ENCODE measurements around the gene PRIM1. TPM values are rescaled to one million over a fixed set of nuclear protein-coding genes. Genes with fewer than 3 reads are reported as not detected.

Gene PRIM1
- total RNA-seq, 1 experiment from 2014 or later: 50.7 TPM

DNA sequence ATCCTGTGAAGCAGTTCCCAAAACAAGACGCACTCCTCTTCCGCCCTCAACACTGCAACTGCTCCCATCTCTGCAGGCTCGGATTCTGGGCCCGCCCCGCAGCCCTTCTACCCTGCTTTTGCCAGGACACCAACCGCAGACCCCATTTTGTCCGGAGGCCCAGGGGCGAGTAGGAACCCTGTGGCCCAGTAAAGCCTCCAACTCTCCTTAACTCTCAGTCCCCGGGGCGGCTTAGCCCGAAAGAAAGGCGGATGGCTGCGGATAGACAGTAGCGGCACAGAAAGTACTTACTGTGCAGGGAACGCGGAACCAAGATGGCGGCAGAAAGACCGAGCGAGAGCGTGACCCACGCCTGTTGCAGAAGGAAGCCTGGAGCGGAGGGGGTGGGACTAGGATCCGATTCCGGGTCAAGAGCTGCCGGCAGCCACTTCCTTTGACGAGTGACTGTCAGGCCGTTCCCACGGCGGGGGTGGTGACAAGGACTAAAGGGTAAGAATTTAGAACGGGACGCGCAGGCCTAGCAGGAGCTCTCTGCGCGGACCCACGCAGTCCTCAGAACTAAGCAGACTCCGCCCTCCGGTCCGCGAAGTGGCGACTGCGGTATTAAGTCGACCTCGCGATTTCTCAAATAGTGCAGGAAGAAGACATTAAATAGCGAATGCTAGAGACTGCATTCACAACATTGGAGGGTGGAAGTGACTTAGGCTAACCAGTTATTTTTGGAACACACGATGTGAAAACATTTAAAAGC, 27.0 kb downstream of the PRIM1 start, which contains the start of gene NACA:
TSS of gene NACA (minus strand) at position 328 of the 751 bp plus-strand sequence. CDS start 778 bp downstream, outside the sequence.
- Histone ChIP-seq H2BK12ac (ENCODE audit: insufficient read length, low read depth, low read length) (no peak within 1 kb of the TSS), H3K9ac (ENCODE audit: extremely low read depth, insufficient read length, low read length) (peak within 1 kb of the TSS; percentile 93), H2AK5ac (ENCODE audit: insufficient read length, low read length) (peak within 1 kb of the TSS; percentile 10), H3K4me1 (ENCODE audit: insufficient read depth, low read length) (peaks cover 10% of the 10 kb centered on the region), H3K79me1 (ENCODE audit: insufficient read depth, low read depth, low read length, poor library complexity, severe bottlenecking) (peaks cover 11% of the 10 kb centered on the region), H3K23me2 (ENCODE audit: insufficient read length, low read depth, low read length, poor library complexity, severe bottlenecking) (peaks cover 10% of the 10 kb centered on the region), H3K23ac (ENCODE audit: insufficient read length, low read depth, low read length) (no peak within 1 kb of the TSS), H3K27ac (ENCODE audit: insufficient read length, low read depth, low read length) (peak within 1 kb of the TSS; percentile 50), H2BK20ac (ENCODE audit: low read depth, low read length, poor library complexity, severe bottlenecking) (no peak within 1 kb of the TSS), H2BK15ac (ENCODE audit: low read depth, low read length) (no peak within 1 kb of the TSS), H3K18ac (ENCODE audit: insufficient read length, low read depth, low read length) (peak within 1 kb of the TSS; percentile 81), H3K56ac (ENCODE audit: insufficient read length, low read depth, low read length) (peak within 1 kb of the TSS; percentile 25), H3K9me3 (ENCODE audit: control insufficient read depth, low read depth, low read length) (no peaks in the 10 kb centered on the region), H2BK5ac (ENCODE audit: insufficient read length, low read length) (peak within 1 kb of the TSS; percentile 62), H3K4ac (ENCODE audit: low read depth, low read length) (peak within 1 kb of the TSS; percentile 0; the same call in 1 of the 2 replicates), H4K8ac (replicated peaks; ENCODE audit: insufficient read length, low read depth, low read length) (peak within 1 kb of the TSS; percentile 18), H2AFZ (ENCODE audit: low read length) (no peak within 1 kb of the TSS), H3K27me3 (ENCODE audit: insufficient read depth, low read length) (no peaks in the 10 kb centered on the region), H3K14ac (ENCODE audit: insufficient read depth, low read length) (peak within 1 kb of the TSS; percentile 77), H2BK120ac (ENCODE audit: low read depth, low read length, poor library complexity, severe bottlenecking) (no peak within 1 kb of the TSS), H4K91ac (ENCODE audit: insufficient read length, low read depth, low read length) (peak within 1 kb of the TSS; percentile 48), H4K20me1 (ENCODE audit: control insufficient read depth, insufficient read depth, insufficient read length) (no peaks in the 10 kb centered on the region), H4K5ac (ENCODE audit: insufficient read length, low read depth, low read length) (peak within 1 kb of the TSS; percentile 77), H3K79me2 (ENCODE audit: insufficient read depth, low read length) (peaks cover 44% of the 10 kb centered on the region; the same call in 1 of the 2 replicates), H3K4me2 (ENCODE audit: insufficient read depth, insufficient read length, low read length) (peak within 1 kb of the TSS; percentile 82), H3T11ph (ENCODE audit: low read length) (no peak within 1 kb of the TSS)
- peaks cover 48 to 77% (median 66%) of the 10 kb centered on the region in 3 experiments for H3K36me3 Mint-ChIP-seq (ENCODE audit: insufficient read depth in 1 of 3, low read depth in 3 of 3)
- no peak for TF ChIP-seq CTCF (conservative IDR thresholded peaks at IDR 0.05)
- no CpG with 5 or more reads among the region's 46 CpGs for WGBS (ENCODE audit: extremely low coverage, insufficient read length, low lambda C conversion rate)
- peak; percentile 98 for DNase-seq
- no peaks in the 10 kb centered on the region for H3K9me3 Mint-ChIP-seq
- peaks cover 42 to 46% of the 10 kb centered on the region in 2 experiments for H3K4me1 Mint-ChIP-seq
- H3K27ac Mint-ChIP-seq: peak within 1 kb of the TSS; percentile 100
- H3K4me3 Mint-ChIP-seq: peak within 1 kb of the TSS; percentile 99 to 100
- no peaks in the 10 kb centered on the region for H3K27me3 Mint-ChIP-seq (ENCODE audit: low read depth)
